HepG2 (cell line): ENCODE results near the gene TTLL8. TPM values are rescaled to one million over a fixed set of nuclear protein-coding genes. Genes with fewer than 3 reads are reported as not detected.

Experiments used
- GLI4 ChIP-seq: sonication (generic); formaldehyde crosslinking; IDR thresholded peaks from 2 replicates; pipeline ENCODE4 v1.5.1; 2020; ENCODE audit warnings: missing genetic modification reagents, mild to moderate bottlenecking, moderate library complexity, borderline replicate concordance
- HNF1B ChIP-seq: sonication (generic); formaldehyde crosslinking; IDR thresholded peaks from 2 replicates; pipeline ENCODE4 v1.5.1; 2020; ENCODE audit warnings: mild to moderate bottlenecking, moderate library complexity, missing genetic modification reagents
- HNRNPL ChIP-seq: fragments of 200-400 bp; formaldehyde crosslinking; IDR thresholded peaks from 2 replicates; pipeline ENCODE4 v1.6.1; 2017; ENCODE audit warnings: mild to moderate bottlenecking, low read depth, low read length
- LRRFIP1 ChIP-seq: sonication (generic); formaldehyde crosslinking; conservative IDR thresholded peaks from 2 replicates; pipeline ENCODE4 v1.4.0; 2020; ENCODE audit warnings: missing genetic modification reagents
- PHB2 ChIP-seq: fragments of 450-650 bp; IDR thresholded peaks from 2 replicates; pipeline ENCODE4 v1.6.1; 2018; ENCODE audit not compliant: partially characterized antibody
- POLR2A ChIP-seq, 2 experiments: IDR thresholded peaks; 2 replicates each; pipeline ENCODE4 v1.6.1; 2011; ENCODE audit warnings: low read depth in 2 of 2, low read length in 2 of 2, mild to moderate bottlenecking in 1 of 2, moderate library complexity in 1 of 2; ENCODE audit not compliant: insufficient read depth in 1 of 2
- TFAP4 ChIP-seq: sonication (generic); IDR thresholded peaks from 2 replicates; pipeline ENCODE4 v1.6.1; 2016; ENCODE audit warnings: low read depth, borderline replicate concordance
- ZEB1 ChIP-seq: IDR thresholded peaks from 2 replicates; pipeline ENCODE4 v1.6.1; 2012; ENCODE audit warnings: mild to moderate bottlenecking, low read depth, inconsistent platforms; ENCODE audit not compliant: insufficient replicate concordance
- ZMYM2 ChIP-seq: sonication (generic); formaldehyde crosslinking; IDR thresholded peaks from 2 replicates; pipeline ENCODE4 v1.8.0; 2022; ENCODE audit warnings: mild to moderate bottlenecking, missing genetic modification reagents
- ZNF280B ChIP-seq: sonication (generic); formaldehyde crosslinking; IDR thresholded peaks from 2 replicates; pipeline ENCODE4 v1.5.0; 2020; ENCODE audit warnings: missing genetic modification reagents, mild to moderate bottlenecking, borderline replicate concordance
- ZNF318 ChIP-seq: sonication (generic); formaldehyde crosslinking; IDR thresholded peaks from 2 replicates; pipeline ENCODE4 v1.4.0; 2020; ENCODE audit warnings: mild to moderate bottlenecking, missing genetic modification reagents
- ZNF484 ChIP-seq: sonication (generic); formaldehyde crosslinking; IDR thresholded peaks from 2 replicates; pipeline ENCODE4 v1.5.1; 2020; ENCODE audit warnings: mild to moderate bottlenecking, low read depth, missing genetic modification reagents, borderline replicate concordance
- ZNF703 ChIP-seq: sonication (generic); formaldehyde crosslinking; IDR thresholded peaks from 2 replicates; pipeline ENCODE4 v1.5.1; 2020; ENCODE audit warnings: missing genetic modification reagents, mild to moderate bottlenecking, moderate library complexity, borderline replicate concordance
- polyA plus RNA-seq, 8 experiments: library from polyadenylated mRNA; depleted of rRNA in 3 of 8; stranded (reverse) in 7 of 8; unstranded in 1 of 8; fragments of >200 nt; fragmentation: Illumina TruSeq in 4 of 8; extraction: Trizol in 4 of 8; gene quantifications; 2 replicates each; pipeline versions ENCODE4 v1.2.1 to v1.2.3, GENCODE V29; 2011 to 2016; ENCODE audit warnings: low read depth in 4 of 8, missing spikeins in 1 of 8, mixed read lengths in 1 of 8; ENCODE audit not compliant: insufficient read depth in 1 of 8
- total RNA-seq, 5 experiments: library from RNA; depleted of rRNA; stranded (reverse); fragments of >200 nt; fragmentation: Illumina TruSeq; extraction: Trizol; gene quantifications; 2 replicates each; pipeline ENCODE4 v1.2.3, GENCODE V29; 2016; ENCODE audit warnings: low read depth in 1 of 5

Gene TTLL8
- total and polyA plus RNA-seq, 2 of the 13 experiments (the other 11 are each of a cell fraction or from before 2014, with no cell fraction given): not detected

GRCh38 chr22:50030297-50031188 lies 27.6 kb downstream of the TTLL8 start (continued):
- TF ChIP-seq LRRFIP1 (CRISPR knock-in tag) (no peak), TFAP4 (no peak), PHB2 (no peak), ZNF484 (CRISPR knock-in tag) (no peak), ZNF703 (CRISPR knock-in tag) (no peak), HNF1B (CRISPR knock-in tag) (no peak), GLI4 (no peak), ZEB1 (no peak), ZNF318 (no peak), HNRNPL (no peak), POLR2A (IDR thresholded peaks at IDR 0.05; ENCODE audit: insufficient read depth in 1 of 2, low read depth in 2 of 2, low read length in 2 of 2) (no peak), ZMYM2 (CRISPR knock-in tag) (no peak), ZNF280B (CRISPR knock-in tag) (peak; percentile 30; the same call in 1 of the 2 replicates)
